PC-9 (cell line): ENCODE data around the gene SLC25A51.

ENCODE experiments used
- EZH2 ChIP-seq: fragments of 200-600 bp; sonication (generic); IDR thresholded peaks from 2 replicates; pipeline ENCODE4 v1.8.0; 2017; ENCODE audit warnings: antibody characterized with exemption, low read depth
- TF ChIP-seq, protein P1 (sequence below): fragments of 200-600 bp; sonication (generic); conservative IDR thresholded peaks from 2 replicates; pipeline ENCODE4 v1.6.1; 2017; ENCODE audit warnings: mixed run types, antibody characterized with exemption, mild to moderate bottlenecking, moderate library complexity

GRCh38 chr9:37944266-37944650 is 40.3 kb upstream of the SLC25A51 start:
- no peak for TF ChIP-seq EZH2
- TF ChIP-seq, protein P1, sequence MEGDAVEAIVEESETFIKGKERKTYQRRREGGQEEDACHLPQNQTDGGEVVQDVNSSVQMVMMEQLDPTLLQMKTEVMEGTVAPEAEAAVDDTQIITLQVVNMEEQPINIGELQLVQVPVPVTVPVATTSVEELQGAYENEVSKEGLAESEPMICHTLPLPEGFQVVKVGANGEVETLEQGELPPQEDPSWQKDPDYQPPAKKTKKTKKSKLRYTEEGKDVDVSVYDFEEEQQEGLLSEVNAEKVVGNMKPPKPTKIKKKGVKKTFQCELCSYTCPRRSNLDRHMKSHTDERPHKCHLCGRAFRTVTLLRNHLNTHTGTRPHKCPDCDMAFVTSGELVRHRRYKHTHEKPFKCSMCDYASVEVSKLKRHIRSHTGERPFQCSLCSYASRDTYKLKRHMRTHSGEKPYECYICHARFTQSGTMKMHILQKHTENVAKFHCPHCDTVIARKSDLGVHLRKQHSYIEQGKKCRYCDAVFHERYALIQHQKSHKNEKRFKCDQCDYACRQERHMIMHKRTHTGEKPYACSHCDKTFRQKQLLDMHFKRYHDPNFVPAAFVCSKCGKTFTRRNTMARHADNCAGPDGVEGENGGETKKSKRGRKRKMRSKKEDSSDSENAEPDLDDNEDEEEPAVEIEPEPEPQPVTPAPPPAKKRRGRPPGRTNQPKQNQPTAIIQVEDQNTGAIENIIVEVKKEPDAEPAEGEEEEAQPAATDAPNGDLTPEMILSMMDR, result no peak
